GM12878 (cell line): Measurements from ENCODE around the gene SLC2A1. TPM values are rescaled to one million over a fixed set of nuclear protein-coding genes. Genes with fewer than 3 reads are reported as not detected.

ENCODE experiments used
- BHLHE40 ChIP-seq, 2 experiments: fragments of 450-650 bp in 1 of 2; IDR thresholded peaks; 2 replicates each; pipeline ENCODE4 v1.6.1; 2011 to 2017; ENCODE audit warnings: low read depth in 2 of 2, borderline replicate concordance in 1 of 2, improper control_type of control experiment in 1 of 2, low read length in 1 of 2, mild to moderate bottlenecking in 1 of 2
- BMI1 ChIP-seq: fragments of 450-650 bp; IDR thresholded peaks from 2 replicates; pipeline ENCODE4 v1.6.1; 2016; ENCODE audit warnings: mild to moderate bottlenecking, moderate library complexity, borderline replicate concordance
- CBX3 ChIP-seq: fragments of 200-600 bp; sonication (generic); IDR thresholded peaks from 2 replicates; pipeline ENCODE4 v1.6.1; 2016; ENCODE audit warnings: low read depth, borderline replicate concordance
- CHD1 ChIP-seq: IDR thresholded peaks from 2 replicates; pipeline ENCODE4 v1.6.1; 2012; ENCODE audit warnings: low read depth, low read length, improper control_type of control experiment
- FOS ChIP-seq: IDR thresholded peaks from 3 replicates; pipeline ENCODE4 v1.6.1; 2011; ENCODE audit warnings: borderline replicate concordance; ENCODE audit not compliant: insufficient read length; ENCODE audit errors: extremely low read depth
- HDAC6 ChIP-seq: fragments of 200-600 bp; sonication (generic); IDR thresholded peaks from one replicate; pipeline ENCODE4 v1.8.0; 2017; ENCODE audit warnings: antibody characterized with exemption; ENCODE audit not compliant: unreplicated experiment
- IKZF1 ChIP-seq: fragments of 450-650 bp; conservative IDR thresholded peaks from 2 replicates; pipeline ENCODE4 v1.6.1; 2017; ENCODE audit warnings: antibody characterized with exemption, mild to moderate bottlenecking
- MYB ChIP-seq: fragments of 150-350 bp; IDR thresholded peaks from 2 replicates; pipeline ENCODE4 v1.6.1; 2014; ENCODE audit warnings: mild to moderate bottlenecking, low read depth, low read length, borderline replicate concordance
- MYC ChIP-seq: IDR thresholded peaks from 2 replicates; pipeline ENCODE4 v1.6.1; 2011; ENCODE audit warnings: mild to moderate bottlenecking, low read length, moderate library complexity, inconsistent platforms; ENCODE audit not compliant: insufficient read depth, insufficient replicate concordance, insufficient read length, severe bottlenecking
- POLR2AphosphoS5 ChIP-seq: IDR thresholded peaks from 2 replicates; pipeline ENCODE4 v1.6.1; 2011; ENCODE audit warnings: mild to moderate bottlenecking, low read length, inconsistent platforms
- POU2F2 ChIP-seq: IDR thresholded peaks from 3 replicates; pipeline ENCODE4 v1.6.1; 2011; ENCODE audit warnings: low read depth, mild to moderate bottlenecking, low read length, borderline replicate concordance
- ZSCAN29 ChIP-seq: fragments of 450-650 bp; IDR thresholded peaks from 2 replicates; pipeline ENCODE4 v1.6.1; 2017; ENCODE audit warnings: mild to moderate bottlenecking, moderate library complexity
- polyA plus RNA-seq, 11 experiments: library from polyadenylated mRNA; depleted of rRNA in 4 of 11; unstranded in 6 of 11; stranded (reverse) in 5 of 11; fragments of >200 nt; fragmentation: Nextera tagmentation in 4 of 11; fragmentation: Illumina TruSeq in 1 of 11; extraction: Ambion mirVana in 4 of 11; extraction: Trizol in 1 of 11; gene quantifications; 1 replicate in 1 of 11; 2 replicates in 10 of 11; pipeline versions ENCODE4 v1.2.1 to v1.2.3, GENCODE V29; 2011 to 2016; ENCODE audit warnings: inconsistent platforms in 2 of 11, missing spikeins in 2 of 11, low read depth in 1 of 11
- total RNA-seq, 4 experiments: library from RNA; depleted of rRNA in 3 of 4; stranded (reverse); fragments of >200 nt in 3 of 4; fragmentation: Illumina TruSeq in 1 of 4; extraction: Trizol in 1 of 4; gene quantifications; 2 replicates each; pipeline versions ENCODE4 v1.2.1 to v1.2.3, GENCODE V29; 2013 to 2021
- TF ChIP-seq, protein P1 (sequence below): fragments of 450-650 bp; formaldehyde crosslinking; IDR thresholded peaks from 2 replicates; pipeline ENCODE4 v1.4.0; 2022; ENCODE audit warnings: mild to moderate bottlenecking, moderate library complexity
- TF ChIP-seq, protein P2 (sequence below): fragments of 450-650 bp; IDR thresholded peaks from 2 replicates; pipeline ENCODE4 v1.6.1; 2018; ENCODE audit warnings: borderline replicate concordance, mild to moderate bottlenecking; ENCODE audit not compliant: partially characterized antibody
- TF ChIP-seq, protein P3 (sequence below): fragments of 450-650 bp; formaldehyde crosslinking; IDR thresholded peaks from 2 replicates; pipeline ENCODE4 v1.4.0; 2020; ENCODE audit warnings: mild to moderate bottlenecking, moderate library complexity
- TF ChIP-seq, protein P4 (sequence below): fragments of 450-650 bp; IDR thresholded peaks from 2 replicates; pipeline ENCODE4 v1.6.1; 2017; ENCODE audit warnings: mild to moderate bottlenecking, low read depth, inconsistent platforms; ENCODE audit not compliant: poor library complexity, severe bottlenecking

The SLC2A1 gene
- total and polyA plus RNA-seq, 10 of the 15 experiments (the other 5 are each of a cell fraction or from before 2014, with no cell fraction given) = 5.7 to 66.0 (median 44.2) TPM

DNA sequence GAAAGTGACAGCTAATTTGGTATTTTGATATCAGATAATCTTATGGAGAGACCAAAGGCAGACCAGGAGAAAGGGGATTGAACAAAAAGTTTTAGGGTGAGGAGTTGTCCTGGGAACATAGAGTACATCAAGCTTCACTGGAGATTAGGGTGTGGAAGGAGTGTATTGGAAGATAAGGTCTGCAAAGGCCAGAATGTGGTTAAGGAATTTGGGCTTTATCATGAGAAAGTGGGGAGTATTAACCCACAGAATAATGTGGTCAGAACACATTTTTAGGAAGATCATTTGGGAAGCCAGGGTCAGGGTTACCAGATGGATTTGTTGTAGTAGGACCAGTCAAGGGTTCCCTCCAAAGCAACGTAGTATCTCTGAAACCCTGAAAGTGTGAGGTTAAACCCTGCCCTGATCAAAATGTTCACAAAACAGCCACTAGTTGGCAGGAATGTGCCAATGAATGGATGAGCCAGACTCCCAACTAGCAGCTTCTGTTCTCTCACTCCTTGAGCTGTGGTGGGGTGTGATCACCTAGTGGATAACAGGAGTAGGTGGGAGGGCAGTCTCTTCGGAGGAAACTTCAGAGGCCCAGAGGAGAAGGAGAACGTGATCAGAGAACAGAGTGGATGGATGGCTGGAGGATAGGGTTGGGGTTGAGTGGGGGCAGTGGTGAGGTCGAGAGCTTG, 35.8 kb downstream of the SLC2A1 start (continued):
- TF ChIP-seq CBX3 (no peak), POU2F2 (no peak), FOS (no peak), BHLHE40 (IDR thresholded peaks at IDR 0.05; ENCODE audit: borderline replicate concordance in 1 of 2, low read depth in 2 of 2, low read length in 1 of 2) (peak in 1 of 2 experiments; percentile 12; a peak in 1 of 4 replicates), IKZF1 (peak; percentile 49; the same call in 1 of the 2 replicates), CHD1 (no peak), BMI1 (no peak), MYB (no peak), MYC (no peak), POLR2AphosphoS5 (no peak), HDAC6 (no peak), ZSCAN29 (0 out of 2 replicates have a peak, but pooled peaks have one; percentile 10)
- TF ChIP-seq, protein P1, sequence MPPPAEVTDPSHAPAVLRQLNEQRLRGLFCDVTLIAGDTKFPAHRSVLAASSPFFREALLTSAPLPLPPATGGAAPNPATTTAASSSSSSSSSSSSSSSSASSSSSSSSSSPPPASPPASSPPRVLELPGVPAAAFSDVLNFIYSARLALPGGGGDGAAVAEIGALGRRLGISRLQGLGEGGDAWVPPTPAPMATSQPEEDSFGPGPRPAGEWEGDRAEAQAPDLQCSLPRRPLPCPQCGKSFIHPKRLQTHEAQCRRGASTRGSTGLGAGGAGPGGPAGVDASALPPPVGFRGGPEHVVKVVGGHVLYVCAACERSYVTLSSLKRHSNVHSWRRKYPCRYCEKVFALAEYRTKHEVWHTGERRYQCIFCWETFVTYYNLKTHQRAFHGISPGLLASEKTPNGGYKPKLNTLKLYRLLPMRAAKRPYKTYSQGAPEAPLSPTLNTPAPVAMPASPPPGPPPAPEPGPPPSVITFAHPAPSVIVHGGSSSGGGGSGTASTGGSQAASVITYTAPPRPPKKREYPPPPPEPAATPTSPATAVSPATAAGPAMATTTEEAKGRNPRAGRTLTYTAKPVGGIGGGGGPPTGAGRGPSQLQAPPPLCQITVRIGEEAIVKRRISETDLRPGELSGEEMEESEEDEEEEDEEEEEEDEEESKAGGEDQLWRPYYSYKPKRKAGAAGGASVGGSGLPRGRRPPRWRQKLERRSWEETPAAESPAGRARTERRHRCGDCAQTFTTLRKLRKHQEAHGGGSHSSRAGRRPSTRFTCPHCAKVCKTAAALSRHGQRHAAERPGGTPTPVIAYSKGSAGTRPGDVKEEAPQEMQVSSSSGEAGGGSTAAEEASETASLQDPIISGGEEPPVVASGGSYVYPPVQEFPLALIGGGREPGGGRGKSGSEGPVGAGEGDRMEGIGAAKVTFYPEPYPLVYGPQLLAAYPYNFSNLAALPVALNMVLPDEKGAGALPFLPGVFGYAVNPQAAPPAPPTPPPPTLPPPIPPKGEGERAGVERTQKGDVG (CRISPR knock-in tag) = no peak
- TF ChIP-seq, protein P2, sequence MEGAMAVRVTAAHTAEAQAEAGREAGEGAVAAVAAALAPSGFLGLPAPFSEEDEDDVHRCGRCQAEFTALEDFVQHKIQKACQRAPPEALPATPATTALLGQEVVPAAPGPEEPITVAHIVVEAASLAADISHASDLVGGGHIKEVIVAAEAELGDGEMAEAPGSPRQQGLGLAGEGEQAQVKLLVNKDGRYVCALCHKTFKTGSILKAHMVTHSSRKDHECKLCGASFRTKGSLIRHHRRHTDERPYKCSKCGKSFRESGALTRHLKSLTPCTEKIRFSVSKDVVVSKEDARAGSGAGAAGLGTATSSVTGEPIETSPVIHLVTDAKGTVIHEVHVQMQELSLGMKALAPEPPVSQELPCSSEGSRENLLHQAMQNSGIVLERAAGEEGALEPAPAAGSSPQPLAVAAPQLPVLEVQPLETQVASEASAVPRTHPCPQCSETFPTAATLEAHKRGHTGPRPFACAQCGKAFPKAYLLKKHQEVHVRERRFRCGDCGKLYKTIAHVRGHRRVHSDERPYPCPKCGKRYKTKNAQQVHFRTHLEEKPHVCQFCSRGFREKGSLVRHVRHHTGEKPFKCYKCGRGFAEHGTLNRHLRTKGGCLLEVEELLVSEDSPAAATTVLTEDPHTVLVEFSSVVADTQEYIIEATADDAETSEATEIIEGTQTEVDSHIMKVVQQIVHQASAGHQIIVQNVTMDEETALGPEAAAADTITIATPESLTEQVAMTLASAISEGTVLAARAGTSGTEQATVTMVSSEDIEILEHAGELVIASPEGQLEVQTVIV = no peak
- TF ChIP-seq, protein P3, sequence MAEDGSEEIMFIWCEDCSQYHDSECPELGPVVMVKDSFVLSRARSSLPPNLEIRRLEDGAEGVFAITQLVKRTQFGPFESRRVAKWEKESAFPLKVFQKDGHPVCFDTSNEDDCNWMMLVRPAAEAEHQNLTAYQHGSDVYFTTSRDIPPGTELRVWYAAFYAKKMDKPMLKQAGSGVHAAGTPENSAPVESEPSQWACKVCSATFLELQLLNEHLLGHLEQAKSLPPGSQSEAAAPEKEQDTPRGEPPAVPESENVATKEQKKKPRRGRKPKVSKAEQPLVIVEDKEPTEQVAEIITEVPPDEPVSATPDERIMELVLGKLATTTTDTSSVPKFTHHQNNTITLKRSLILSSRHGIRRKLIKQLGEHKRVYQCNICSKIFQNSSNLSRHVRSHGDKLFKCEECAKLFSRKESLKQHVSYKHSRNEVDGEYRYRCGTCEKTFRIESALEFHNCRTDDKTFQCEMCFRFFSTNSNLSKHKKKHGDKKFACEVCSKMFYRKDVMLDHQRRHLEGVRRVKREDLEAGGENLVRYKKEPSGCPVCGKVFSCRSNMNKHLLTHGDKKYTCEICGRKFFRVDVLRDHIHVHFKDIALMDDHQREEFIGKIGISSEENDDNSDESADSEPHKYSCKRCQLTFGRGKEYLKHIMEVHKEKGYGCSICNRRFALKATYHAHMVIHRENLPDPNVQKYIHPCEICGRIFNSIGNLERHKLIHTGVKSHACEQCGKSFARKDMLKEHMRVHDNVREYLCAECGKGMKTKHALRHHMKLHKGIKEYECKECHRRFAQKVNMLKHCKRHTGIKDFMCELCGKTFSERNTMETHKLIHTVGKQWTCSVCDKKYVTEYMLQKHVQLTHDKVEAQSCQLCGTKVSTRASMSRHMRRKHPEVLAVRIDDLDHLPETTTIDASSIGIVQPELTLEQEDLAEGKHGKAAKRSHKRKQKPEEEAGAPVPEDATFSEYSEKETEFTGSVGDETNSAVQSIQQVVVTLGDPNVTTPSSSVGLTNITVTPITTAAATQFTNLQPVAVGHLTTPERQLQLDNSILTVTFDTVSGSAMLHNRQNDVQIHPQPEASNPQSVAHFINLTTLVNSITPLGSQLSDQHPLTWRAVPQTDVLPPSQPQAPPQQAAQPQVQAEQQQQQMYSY (CRISPR knock-in tag) = no peak
- TF ChIP-seq, protein P4, sequence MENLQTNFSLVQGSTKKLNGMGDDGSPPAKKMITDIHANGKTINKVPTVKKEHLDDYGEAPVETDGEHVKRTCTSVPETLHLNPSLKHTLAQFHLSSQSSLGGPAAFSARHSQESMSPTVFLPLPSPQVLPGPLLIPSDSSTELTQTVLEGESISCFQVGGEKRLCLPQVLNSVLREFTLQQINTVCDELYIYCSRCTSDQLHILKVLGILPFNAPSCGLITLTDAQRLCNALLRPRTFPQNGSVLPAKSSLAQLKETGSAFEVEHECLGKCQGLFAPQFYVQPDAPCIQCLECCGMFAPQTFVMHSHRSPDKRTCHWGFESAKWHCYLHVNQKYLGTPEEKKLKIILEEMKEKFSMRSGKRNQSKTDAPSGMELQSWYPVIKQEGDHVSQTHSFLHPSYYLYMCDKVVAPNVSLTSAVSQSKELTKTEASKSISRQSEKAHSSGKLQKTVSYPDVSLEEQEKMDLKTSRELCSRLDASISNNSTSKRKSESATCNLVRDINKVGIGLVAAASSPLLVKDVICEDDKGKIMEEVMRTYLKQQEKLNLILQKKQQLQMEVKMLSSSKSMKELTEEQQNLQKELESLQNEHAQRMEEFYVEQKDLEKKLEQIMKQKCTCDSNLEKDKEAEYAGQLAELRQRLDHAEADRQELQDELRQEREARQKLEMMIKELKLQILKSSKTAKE = no peak
